ENCODE results near the gene TNFRSF6B. TPM values are rescaled to one million over a fixed set of nuclear protein-coding genes. Genes with fewer than 3 reads are reported as not detected.

Gene TNFRSF6B
- total RNA-seq, 4 donors from 2014 or later, result 6.7 to 15.5 (median 10.5) TPM

GRCh38 chr20:63731410-63731809 lies 35.0 kb downstream of the TNFRSF6B start:
- Histone ChIP-seq H3K27ac (no peak overlapping the region), H3K36me3 (peaks cover 14 to 25% of the 10 kb centered on the region in 2 donors), H3K9me3 (no peaks in the 10 kb centered on the region), H3K27me3 (no peaks in the 10 kb centered on the region), H3K4me1 (peaks cover 17 to 20% of the 10 kb centered on the region in 2 donors), H3K4me3 (replicated peaks in 1 of 3) (no peak overlapping the region)
- TF ChIP-seq CTCF (IDR thresholded peaks at IDR 0.05) (no peak), POLR2A (IDR thresholded peaks at IDR 0.05) (no peak)
- intact Hi-C loops (cut with DNase I), result no loop called here
- 80 to 86% methylated on average over 5 of the region's 5 CpGs for WGBS, 2 donors
- DNase-seq, result no peak

GRCh38 chr20:63732118-63733095 lies 36.0 kb downstream of the TNFRSF6B start:
- Histone ChIP-seq H3K4me3 (replicated peaks in 1 of 3) (no peak overlapping the region), H3K36me3 (peaks cover 14 to 25% of the 10 kb centered on the region in 2 donors), H3K9me3 (no peaks in the 10 kb centered on the region), H3K4me1 (peaks cover 17% of the 10 kb centered on the region in 2 donors), H3K27me3 (no peaks in the 10 kb centered on the region), H3K27ac (no peak overlapping the region)
- TF ChIP-seq CTCF (IDR thresholded peaks at IDR 0.05) (no peak), POLR2A (IDR thresholded peaks at IDR 0.05) (no peak)
- intact Hi-C loops (cut with DNase I), result no loop called here
- DNase-seq, result no peak
- 87 to 88% methylated on average over 38 of the region's 38 CpGs for WGBS, 2 donors

- TF ChIP-seq POLR2A (IDR thresholded peaks at IDR 0.05), result no peak
- no peak for TF ChIP-seq CTCF (IDR thresholded peaks at IDR 0.05)
- peaks cover 11 to 14% of the 10 kb centered on the region in 2 donors for H3K4me1 ChIP-seq
- no peaks in the 10 kb centered on the region for H3K27me3 ChIP-seq
- intact Hi-C loops (cut with DNase I), result no loop called here
- H3K4me3 ChIP-seq (replicated peaks in 1 of 3), result no peak overlapping the region
- 86 to 96% methylated on average over 1 to 13 of the region's 13 CpGs for WGBS, 2 donors
- no peaks in the 10 kb centered on the region for H3K9me3 ChIP-seq
- no peak for DNase-seq
- peaks cover 14 to 25% of the 10 kb centered on the region in 2 donors for H3K36me3 ChIP-seq
- H3K27ac ChIP-seq, result no peak overlapping the region
These were observed 36.7 kb downstream of the TNFRSF6B start for GRCh38 chr20:63733117-63733516.

GRCh38 chr20:63733579-63734081 lies 37.2 kb downstream of the TNFRSF6B start:
- intact Hi-C loops (cut with DNase I), result no loop called here
- TF ChIP-seq CTCF (IDR thresholded peaks at IDR 0.05), result no peak
- DNase-seq, result no peak

More at GRCh38 chr20:63733579-63734081, 37.2 kb downstream of the TNFRSF6B start:
- Histone ChIP-seq H3K36me3 (peaks cover 14 to 25% of the 10 kb centered on the region in 2 donors), H3K27ac (no peak overlapping the region), H3K27me3 (no peaks in the 10 kb centered on the region), H3K4me3 (replicated peaks in 1 of 3) (no peak overlapping the region), H3K9me3 (no peaks in the 10 kb centered on the region), H3K4me1 (peaks cover 11 to 15% of the 10 kb centered on the region in 2 donors)
- 93 to 97% methylated on average over 11 to 18 of the region's 18 CpGs for WGBS, 2 donors
